Mesenchymal stem cell (in vitro differentiated cells and primary cell): ENCODE results near the gene RNASEL. TPM values are rescaled to one million over a fixed set of nuclear protein-coding genes. Genes with fewer than 3 reads are reported as not detected.

Source experiments
- small RNA-seq: library from polyadenylated mRNA; stranded (forward); fragments of <200 nt; extraction: miRNeasy Mini kit (QIAGEN cat#:217004); gene quantifications from one replicate; pipeline ENCODE3, GENCODE V24; 2013; ENCODE audit warnings: low read depth

Gene RNASEL

Small RNA genes within 50 kb of the gene (small RNA-seq; reads per million reads assigned to genes)
- not detected for gene RF00017
